ENCODE measurements around the gene IFT43.

Gene IFT43

GRCh38 chr14:76115010-76115422, 129.5 kb downstream of the IFT43 start:
- DNase-seq: no peak

GRCh38 chr14:76117789-76118484, 132.4 kb downstream of the IFT43 start:
- no peak for DNase-seq

GRCh38 chr14:76118594-76118993, 133.0 kb downstream of the IFT43 start:
- DNase-seq: no peak

- no peak for DNase-seq
Observed at GRCh38 chr14:76121089-76121748, 135.7 kb downstream of the IFT43 start.

- DNase-seq: no peak
Observed at GRCh38 chr14:76123426-76124225, 138.1 kb downstream of the IFT43 start.

DNA sequence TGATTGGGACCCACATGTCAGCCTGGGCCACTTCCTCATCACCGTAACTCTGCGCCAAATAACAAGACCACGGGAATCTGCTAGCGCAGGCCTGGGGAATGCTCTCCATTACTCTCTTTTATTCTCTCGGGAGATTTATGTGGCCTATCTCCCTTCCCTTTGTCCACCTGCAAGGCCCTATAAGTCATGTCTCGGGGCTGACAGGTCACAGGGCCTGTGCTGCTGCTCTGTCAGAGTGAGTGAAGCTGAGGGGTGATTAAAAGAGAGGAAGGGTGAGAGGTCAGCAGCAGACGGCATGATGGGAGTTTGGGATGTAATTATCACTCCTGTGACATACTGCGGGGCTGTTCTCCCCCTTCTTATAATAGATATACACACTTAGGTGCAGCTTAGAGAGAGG, 139.9 kb downstream of the IFT43 start:
- no peak for DNase-seq

DNA sequence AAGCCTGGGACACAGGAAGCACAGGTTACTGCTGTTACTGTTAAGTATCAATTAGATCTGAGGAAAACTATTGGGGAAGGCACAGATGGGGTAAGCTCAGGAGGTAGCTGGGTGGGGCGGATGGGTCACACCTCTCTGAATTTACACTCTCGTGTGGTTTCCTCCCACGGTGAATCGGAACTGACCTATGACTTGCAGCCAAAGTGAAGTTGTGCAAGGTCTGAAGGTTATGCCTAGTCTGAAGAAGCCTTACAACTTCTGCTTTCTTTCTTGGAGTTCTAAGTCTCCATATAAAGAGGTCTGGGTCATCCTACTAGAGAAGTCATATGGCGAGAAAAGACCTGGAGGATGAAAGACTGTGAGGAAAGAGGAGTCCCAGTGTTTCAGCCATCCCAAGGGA, 140.5 kb downstream of the IFT43 start:
- DNase-seq: no peak

DNA sequence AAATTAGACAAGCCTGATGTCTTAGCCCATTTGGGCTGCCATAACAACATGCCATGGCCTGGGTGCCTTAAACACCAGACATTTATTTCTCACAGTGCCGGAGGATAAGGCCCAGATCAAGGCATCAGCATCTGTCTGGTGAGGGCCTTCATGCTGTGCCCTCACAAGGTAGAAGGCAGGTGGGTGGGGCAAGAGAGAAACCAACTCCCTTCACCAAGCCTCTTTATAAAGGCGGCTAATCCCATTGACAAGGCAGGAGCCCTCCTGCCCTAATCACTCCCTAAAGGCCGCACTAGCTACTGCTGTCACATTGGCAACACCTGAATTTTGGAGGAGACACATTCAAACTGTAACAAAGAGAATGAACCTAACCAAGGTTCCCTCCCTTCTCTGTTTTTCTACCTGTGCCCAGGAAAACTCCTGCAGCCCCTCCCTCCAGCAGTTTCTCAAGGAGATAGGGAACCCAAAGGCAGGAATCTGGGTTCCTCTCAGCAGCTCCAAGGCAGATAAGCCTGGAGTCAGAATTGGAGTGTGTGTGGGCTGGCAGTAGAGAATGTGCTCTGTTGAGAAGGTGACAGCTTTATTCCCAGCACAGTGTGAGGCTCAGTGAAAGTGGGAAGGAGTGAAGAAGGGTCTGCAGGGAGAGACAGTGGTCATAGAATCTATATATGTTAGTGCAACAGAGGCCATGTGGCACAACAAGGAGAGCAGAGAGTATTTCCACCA, 144.5 kb downstream of the IFT43 start:
- no peak for DNase-seq

DNA sequence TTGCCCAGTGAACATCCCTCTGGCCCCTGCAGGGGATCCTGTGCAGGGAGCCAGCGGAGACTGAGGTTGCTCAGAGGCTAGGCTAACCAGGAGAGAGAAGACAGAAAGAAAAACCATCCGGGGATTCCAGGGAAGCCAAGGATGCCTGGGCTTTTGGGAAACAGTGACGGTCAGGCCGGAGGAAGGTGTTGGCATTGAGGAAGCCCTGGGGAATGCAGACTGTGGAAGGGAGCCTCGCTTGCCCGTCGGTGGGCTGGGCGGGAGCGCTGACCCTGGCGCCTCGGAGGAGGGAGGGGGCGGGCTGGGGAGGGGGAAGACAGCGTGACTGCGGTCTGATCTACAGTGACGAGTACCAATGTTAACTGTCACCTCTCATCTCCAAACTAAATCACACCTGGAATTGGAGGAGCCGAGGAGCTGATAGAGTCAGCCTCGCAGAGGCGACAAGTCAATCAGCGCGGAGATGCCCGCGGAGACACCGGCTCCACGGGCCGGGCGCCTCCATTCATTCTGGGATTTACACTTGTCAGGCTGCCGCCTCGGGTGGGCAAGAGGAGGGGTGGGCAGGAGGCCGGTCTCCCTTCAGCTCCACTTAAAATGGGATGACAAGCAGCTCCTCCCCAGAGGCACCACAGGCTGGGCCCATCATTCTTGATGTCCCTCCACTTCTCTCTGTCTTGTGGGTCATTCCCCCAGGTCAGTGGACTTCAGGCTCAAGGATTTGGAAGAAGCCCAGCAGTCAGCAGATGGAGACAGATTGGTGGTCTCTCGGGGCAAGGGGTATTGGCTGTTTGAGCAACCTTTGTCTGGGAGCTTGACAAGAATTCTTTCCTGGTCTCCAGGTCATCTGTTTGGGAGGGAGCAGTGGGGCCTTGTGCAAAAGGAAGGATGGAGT, 145.8 kb downstream of the IFT43 start:
- no peak for DNase-seq

DNA sequence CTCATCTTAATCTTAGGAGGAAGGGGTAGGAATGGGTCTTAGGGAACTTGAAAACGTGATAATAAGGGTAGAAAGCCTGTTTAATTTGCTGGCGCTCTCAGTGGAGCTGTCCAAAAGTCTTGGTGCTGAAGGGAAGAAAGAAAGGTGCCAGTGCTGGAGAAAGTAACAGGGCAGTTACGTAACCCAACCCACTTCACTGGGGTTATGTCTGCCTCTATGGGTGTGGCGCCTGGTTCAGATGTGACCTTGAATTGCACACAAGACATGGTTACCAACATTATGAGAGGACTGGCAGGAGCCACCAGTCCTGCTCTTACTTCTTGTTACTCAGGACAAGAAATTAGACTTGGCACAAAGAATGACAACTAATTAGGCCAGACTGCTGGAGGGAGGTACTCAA, 147.5 kb downstream of the IFT43 start:
- no peak for DNase-seq

Measured in CD4-positive, alpha-beta T cell treated with Interleukin-17A for 1 hour (primary cell).